ENCODE measurements around the gene SPDL1.
"Not testable (repeated sequence)": the region's sequence is repeated elsewhere in the genome, so short reads cannot be mapped to it uniquely, and the experiment has no call there.

Gene SPDL1

DNA sequence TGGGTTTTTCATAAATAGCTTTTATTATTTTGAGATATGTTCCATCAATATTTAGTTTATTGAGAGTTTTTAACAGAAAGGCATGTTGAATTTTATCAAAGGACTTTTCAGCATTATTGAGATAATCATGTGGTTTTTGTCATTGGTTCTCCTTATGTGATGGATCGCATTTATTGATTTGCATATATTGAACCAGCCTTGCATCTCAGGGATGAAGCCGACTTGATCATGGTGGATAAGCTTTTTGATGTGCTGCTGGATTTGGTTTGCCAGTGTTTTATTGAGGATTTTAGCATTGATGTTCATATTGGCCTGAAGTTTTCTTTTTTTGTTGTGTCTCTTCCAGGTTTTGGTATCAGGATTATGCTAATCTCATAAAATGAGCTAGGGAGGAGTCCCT lies 40.7 kb downstream of the SPDL1 start:
- 91 to 95% methylated on average over 2 of the region's 2 CpGs for WGBS, 2 experiments

GRCh38 chr5:169626779-169627178 lies 43.2 kb downstream of the SPDL1 start:
- Histone ChIP-seq H3K4me1 (ENCODE audit: control insufficient read depth, insufficient read depth, low read length) (no peaks in the 10 kb centered on the region), H3K4me3 (ENCODE audit: insufficient read depth, low read depth, low read length) (no peak overlapping the region), H3K36me3 (ENCODE audit: control insufficient read depth, insufficient read depth, low read length) (no peaks in the 10 kb centered on the region), H3K9me3 (ENCODE audit: control insufficient read depth, low read length) (no peaks in the 10 kb centered on the region), H3K27ac (ENCODE audit: insufficient read depth, low read depth, low read length, poor library complexity, severe bottlenecking) (no peak overlapping the region), H3K27me3 (ENCODE audit: control insufficient read depth, insufficient read depth, low read length, poor library complexity, severe bottlenecking) (no peaks in the 10 kb centered on the region)
- 95 to 100% methylated on average over 1 of the region's 1 CpG for WGBS, 2 experiments

More for the DNA sequence above, 40.7 kb downstream of the SPDL1 start:
- not testable (repeated sequence) for H3K27ac ChIP-seq (ENCODE audit: insufficient read depth, low read depth, low read length, poor library complexity, severe bottlenecking); H3K27me3 ChIP-seq (ENCODE audit: control insufficient read depth, insufficient read depth, low read length, poor library complexity, severe bottlenecking); H3K36me3 ChIP-seq (ENCODE audit: control insufficient read depth, insufficient read depth, low read length); H3K4me3 ChIP-seq (ENCODE audit: insufficient read depth, low read depth, low read length); H3K4me1 ChIP-seq (ENCODE audit: control insufficient read depth, insufficient read depth, low read length); H3K9me3 ChIP-seq (ENCODE audit: control insufficient read depth, low read length)

DNA sequence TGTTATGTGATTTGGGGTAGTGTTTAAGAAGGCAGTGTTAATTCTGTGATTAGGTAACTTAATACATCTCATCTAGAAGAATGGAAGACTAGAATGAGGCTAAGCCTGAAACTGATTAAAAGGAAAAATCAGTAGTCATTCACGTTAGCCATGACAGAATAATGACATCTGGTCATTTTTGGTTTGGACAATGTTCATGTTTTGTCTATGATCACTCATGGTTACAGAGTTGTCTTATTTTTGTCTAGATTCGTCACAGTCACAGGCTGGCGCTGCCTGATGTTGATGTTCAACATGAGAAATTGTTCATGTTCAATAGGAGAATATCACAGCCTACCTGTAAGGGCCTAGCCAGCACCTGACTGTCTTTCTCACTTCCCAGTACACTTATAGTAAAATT lies 44.0 kb downstream of the SPDL1 start:
- Histone ChIP-seq H3K9me3 (ENCODE audit: control insufficient read depth, low read length) (no peaks in the 10 kb centered on the region), H3K27me3 (ENCODE audit: control insufficient read depth, insufficient read depth, low read length, poor library complexity, severe bottlenecking) (no peaks in the 10 kb centered on the region), H3K4me1 (ENCODE audit: control insufficient read depth, insufficient read depth, low read length) (no peaks in the 10 kb centered on the region), H3K4me3 (ENCODE audit: insufficient read depth, low read depth, low read length) (no peak overlapping the region), H3K36me3 (ENCODE audit: control insufficient read depth, insufficient read depth, low read length) (no peaks in the 10 kb centered on the region), H3K27ac (ENCODE audit: insufficient read depth, low read depth, low read length, poor library complexity, severe bottlenecking) (no peak overlapping the region)
- WGBS, 2 experiments, result 91 to 92% methylated on average over 3 of the region's 3 CpGs

- WGBS, 2 experiments, result 86 to 96% methylated on average over 2 of the region's 2 CpGs
- Histone ChIP-seq H3K9me3 (ENCODE audit: control insufficient read depth, low read length) (no peaks in the 10 kb centered on the region), H3K4me3 (ENCODE audit: insufficient read depth, low read depth, low read length) (no peak overlapping the region), H3K4me1 (ENCODE audit: control insufficient read depth, insufficient read depth, low read length) (no peaks in the 10 kb centered on the region), H3K27ac (ENCODE audit: insufficient read depth, low read depth, low read length, poor library complexity, severe bottlenecking) (no peak overlapping the region), H3K36me3 (ENCODE audit: control insufficient read depth, insufficient read depth, low read length) (no peaks in the 10 kb centered on the region), H3K27me3 (ENCODE audit: control insufficient read depth, insufficient read depth, low read length, poor library complexity, severe bottlenecking) (no peaks in the 10 kb centered on the region)
Measured at GRCh38 chr5:169628892-169629291, 45.3 kb downstream of the SPDL1 start.

- Histone ChIP-seq H3K9me3 (ENCODE audit: control insufficient read depth, low read length) (no peaks in the 10 kb centered on the region), H3K4me1 (ENCODE audit: control insufficient read depth, insufficient read depth, low read length) (no peaks in the 10 kb centered on the region), H3K36me3 (ENCODE audit: control insufficient read depth, insufficient read depth, low read length) (no peaks in the 10 kb centered on the region), H3K27me3 (ENCODE audit: control insufficient read depth, insufficient read depth, low read length, poor library complexity, severe bottlenecking) (no peaks in the 10 kb centered on the region), H3K27ac (ENCODE audit: insufficient read depth, low read depth, low read length, poor library complexity, severe bottlenecking) (no peak overlapping the region), H3K4me3 (ENCODE audit: insufficient read depth, low read depth, low read length) (no peak overlapping the region)
- WGBS, 2 experiments, result 90 to 95% methylated on average over 5 to 6 of the region's 6 CpGs
Measured at GRCh38 chr5:169629847-169630548, 46.4 kb downstream of the SPDL1 start.

- H3K36me3 ChIP-seq (ENCODE audit: control insufficient read depth, insufficient read depth, low read length), result no peaks in the 10 kb centered on the region
- no peaks in the 10 kb centered on the region for H3K9me3 ChIP-seq (ENCODE audit: control insufficient read depth, low read length)
- 92 to 96% methylated on average over 4 of the region's 4 CpGs for WGBS, 2 experiments
- no peak overlapping the region for H3K4me3 ChIP-seq (ENCODE audit: insufficient read depth, low read depth, low read length)
- no peak overlapping the region for H3K27ac ChIP-seq (ENCODE audit: insufficient read depth, low read depth, low read length, poor library complexity, severe bottlenecking)
- H3K27me3 ChIP-seq (ENCODE audit: control insufficient read depth, insufficient read depth, low read length, poor library complexity, severe bottlenecking), result peaks cover 3% of the 10 kb centered on the region
- H3K4me1 ChIP-seq (ENCODE audit: control insufficient read depth, insufficient read depth, low read length), result no peaks in the 10 kb centered on the region
Measured at GRCh38 chr5:169631360-169631759, 47.8 kb downstream of the SPDL1 start.

DNA sequence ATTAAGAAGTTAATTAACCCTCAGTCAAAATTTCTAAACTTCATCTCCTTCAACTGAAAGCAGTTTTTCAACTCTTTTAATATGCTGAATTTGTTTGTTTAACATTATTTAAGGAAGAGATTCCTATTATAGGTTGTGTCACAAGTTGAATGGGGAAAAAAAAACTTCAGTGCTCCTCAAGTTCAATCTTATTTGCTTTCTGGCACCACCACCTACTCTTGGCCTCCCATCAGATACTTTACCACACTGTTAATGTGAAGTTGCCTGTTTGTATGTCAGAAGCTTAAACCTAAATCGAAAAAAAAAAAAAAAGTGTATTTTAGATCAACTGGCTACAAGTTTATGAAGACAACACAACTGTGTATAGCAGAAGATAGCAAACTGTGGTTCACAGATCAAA lies 49.4 kb downstream of the SPDL1 start:
- Histone ChIP-seq H3K4me1 (ENCODE audit: control insufficient read depth, insufficient read depth, low read length) (no peaks in the 10 kb centered on the region), H3K4me3 (ENCODE audit: insufficient read depth, low read depth, low read length) (no peak overlapping the region), H3K27ac (ENCODE audit: insufficient read depth, low read depth, low read length, poor library complexity, severe bottlenecking) (no peak overlapping the region), H3K36me3 (ENCODE audit: control insufficient read depth, insufficient read depth, low read length) (no peaks in the 10 kb centered on the region), H3K27me3 (ENCODE audit: control insufficient read depth, insufficient read depth, low read length, poor library complexity, severe bottlenecking) (peaks cover 19% of the 10 kb centered on the region), H3K9me3 (ENCODE audit: control insufficient read depth, low read length) (no peaks in the 10 kb centered on the region)
- WGBS, 2 experiments, result 93% methylated on average over 1 of the region's 1 CpG; no CpG with 5 or more reads in 1 of the 2 experiments

GRCh38 chr5:169634606-169635005 lies 51.0 kb downstream of the SPDL1 start:
- no peaks in the 10 kb centered on the region for H3K4me1 ChIP-seq (ENCODE audit: control insufficient read depth, insufficient read depth, low read length)
- H3K4me3 ChIP-seq (ENCODE audit: insufficient read depth, low read depth, low read length), result no peak overlapping the region
- no peaks in the 10 kb centered on the region for H3K36me3 ChIP-seq (ENCODE audit: control insufficient read depth, insufficient read depth, low read length)
- peaks cover 22% of the 10 kb centered on the region for H3K27me3 ChIP-seq (ENCODE audit: control insufficient read depth, insufficient read depth, low read length, poor library complexity, severe bottlenecking)
- H3K9me3 ChIP-seq (ENCODE audit: control insufficient read depth, low read length), result no peaks in the 10 kb centered on the region
- H3K27ac ChIP-seq (ENCODE audit: insufficient read depth, low read depth, low read length, poor library complexity, severe bottlenecking), result no peak overlapping the region
- WGBS, 2 experiments, result 89% methylated on average over 1 of the region's 1 CpG; no CpG with 5 or more reads in 1 of the 2 experiments

GRCh38 chr5:169635936-169636335 lies 52.4 kb downstream of the SPDL1 start:
- no peaks in the 10 kb centered on the region for H3K4me1 ChIP-seq (ENCODE audit: control insufficient read depth, insufficient read depth, low read length)
- H3K9me3 ChIP-seq (ENCODE audit: control insufficient read depth, low read length), result no peaks in the 10 kb centered on the region
- H3K27ac ChIP-seq (ENCODE audit: insufficient read depth, low read depth, low read length, poor library complexity, severe bottlenecking), result no peak overlapping the region
- WGBS, 2 experiments, result 81 to 92% methylated on average over 1 of the region's 1 CpG
- H3K36me3 ChIP-seq (ENCODE audit: control insufficient read depth, insufficient read depth, low read length), result no peaks in the 10 kb centered on the region
- no peak overlapping the region for H3K4me3 ChIP-seq (ENCODE audit: insufficient read depth, low read depth, low read length)
- peaks cover 22% of the 10 kb centered on the region for H3K27me3 ChIP-seq (ENCODE audit: control insufficient read depth, insufficient read depth, low read length, poor library complexity, severe bottlenecking)

DNA sequence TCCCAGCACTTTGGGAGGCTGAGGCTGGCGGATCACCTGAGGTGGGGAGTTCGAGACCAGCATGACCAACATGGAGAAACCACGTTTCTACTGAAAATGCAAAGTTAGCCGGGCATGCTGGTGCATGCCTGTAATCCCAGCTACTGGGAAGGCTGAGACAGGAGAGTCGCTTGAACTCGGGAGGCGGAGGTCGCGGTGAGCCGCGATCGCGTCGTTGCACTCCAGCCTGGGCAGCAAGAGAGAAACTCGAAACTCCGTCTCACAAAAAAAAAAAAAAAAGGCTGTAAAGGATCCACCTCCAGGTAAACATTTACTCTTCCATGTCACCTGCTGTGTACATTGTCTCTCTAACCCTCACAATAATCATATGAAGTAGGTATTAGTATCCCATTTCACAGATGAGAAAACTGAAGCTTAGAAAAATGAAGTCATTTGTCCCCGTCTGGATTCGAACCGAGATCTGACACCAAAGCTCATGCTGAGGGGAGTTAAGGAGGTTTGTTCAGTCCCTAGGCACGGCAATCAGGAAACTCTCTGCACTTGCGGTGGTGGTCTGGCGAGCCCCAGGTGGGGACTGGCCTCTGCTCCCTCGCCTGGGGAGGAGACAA lies 53.0 kb downstream of the SPDL1 start:
- Histone ChIP-seq H3K4me1 (ENCODE audit: control insufficient read depth, insufficient read depth, low read length) (no peaks in the 10 kb centered on the region), H3K36me3 (ENCODE audit: control insufficient read depth, insufficient read depth, low read length) (no peaks in the 10 kb centered on the region), H3K9me3 (ENCODE audit: control insufficient read depth, low read length) (no peaks in the 10 kb centered on the region), H3K27me3 (ENCODE audit: control insufficient read depth, insufficient read depth, low read length, poor library complexity, severe bottlenecking) (peaks cover 22% of the 10 kb centered on the region), H3K4me3 (ENCODE audit: insufficient read depth, low read depth, low read length) (peak overlapping the region; percentile 17), H3K27ac (ENCODE audit: insufficient read depth, low read depth, low read length, poor library complexity, severe bottlenecking) (no peak overlapping the region)
- WGBS, 2 experiments, result 67% methylated on average over 23 of the region's 23 CpGs

All from ectodermal cell (in vitro differentiated cells).